ENCODE measurements around the gene MED27.
A peak's percentile ranks its signal among the peaks of the same experiment; 100 is the strongest.

The MED27 gene

GRCh38 chr9:131994364-131995125 lies 85.1 kb downstream of the MED27 start:
- DNase-seq: no peak

- no peak for DNase-seq
These were observed 86.6 kb downstream of the MED27 start for GRCh38 chr9:131992906-131993657.

DNA sequence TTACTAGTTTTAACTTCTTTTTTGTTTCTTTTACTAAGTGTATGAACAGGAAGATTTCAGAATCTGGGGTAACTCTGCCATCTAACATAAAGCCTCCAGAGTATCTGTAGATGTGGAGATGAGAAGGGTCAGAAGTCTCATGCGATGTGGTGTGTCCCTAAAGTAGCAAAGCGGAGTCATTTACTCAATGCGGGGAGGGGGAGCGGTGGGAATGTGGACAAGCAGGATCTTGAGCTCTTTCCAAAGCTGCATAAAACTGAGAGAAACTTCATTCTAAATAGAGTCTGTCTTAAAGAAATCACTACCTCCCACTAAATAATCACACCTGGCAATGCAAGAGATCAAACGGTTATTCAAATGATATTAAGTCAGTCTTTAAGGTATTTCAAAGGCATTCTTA lies 92.4 kb downstream of the MED27 start:
- no peak for DNase-seq

- no peak for DNase-seq
These were observed 93.1 kb downstream of the MED27 start for GRCh38 chr9:131986576-131986975.

GRCh38 chr9:131986089-131986488 lies 93.6 kb downstream of the MED27 start:
- no peak for DNase-seq

GRCh38 chr9:131984564-131984963 lies 95.1 kb downstream of the MED27 start:
- no peak for DNase-seq

GRCh38 chr9:131982671-131983239 lies 96.9 kb downstream of the MED27 start:
- DNase-seq: no peak

DNA sequence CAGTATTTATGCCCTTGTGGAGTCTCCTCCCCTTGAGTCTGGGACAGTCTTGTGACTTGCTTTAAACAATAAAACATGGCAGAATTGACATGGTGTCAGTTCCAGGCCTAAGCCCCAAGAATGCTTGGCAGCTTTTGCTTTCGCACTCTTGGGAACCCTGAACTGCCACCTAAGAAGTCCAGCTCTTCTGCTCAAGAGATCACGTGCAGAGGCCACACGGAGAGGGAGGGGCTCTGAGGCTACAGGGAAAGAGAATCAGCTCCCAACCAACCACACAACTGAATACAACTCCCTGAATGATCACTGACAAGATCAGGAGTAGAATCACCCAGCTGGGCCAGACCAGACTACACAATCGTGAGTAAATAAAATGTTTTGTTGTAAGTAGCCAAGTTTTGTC lies 97.6 kb downstream of the MED27 start:
- DNase-seq: no peak

DNA sequence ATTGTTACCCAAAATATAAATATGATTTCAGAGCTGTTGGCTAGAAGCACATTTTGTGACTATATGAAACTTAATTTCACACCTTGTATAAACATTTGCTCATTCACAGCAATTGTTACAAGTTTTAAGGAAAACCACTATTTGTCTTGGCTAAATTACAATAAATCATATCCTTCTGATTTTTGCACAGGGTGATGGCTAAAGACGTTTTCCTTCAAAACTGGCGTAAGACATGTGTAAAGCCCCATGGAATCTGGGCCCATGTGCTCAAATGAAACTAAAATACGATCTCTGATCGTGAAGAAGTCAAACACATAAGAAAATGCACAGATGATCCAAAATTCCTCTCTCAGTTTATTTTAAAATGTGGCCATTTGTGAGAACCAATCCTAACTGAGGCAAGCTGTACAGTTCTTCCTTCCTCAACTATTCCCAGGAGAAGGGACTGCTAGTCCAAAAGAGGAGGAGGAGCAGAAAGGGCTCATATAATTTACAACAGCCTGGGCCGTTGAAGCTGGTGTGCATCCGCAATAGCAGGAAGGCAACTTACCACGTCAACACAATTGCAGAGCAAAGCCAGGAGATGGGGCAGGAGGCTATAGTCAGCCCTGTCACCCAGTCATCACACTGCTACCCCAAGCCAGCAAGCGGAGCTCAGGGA lies 98.4 kb downstream of the MED27 start:
- DNase-seq: no peak

DNA sequence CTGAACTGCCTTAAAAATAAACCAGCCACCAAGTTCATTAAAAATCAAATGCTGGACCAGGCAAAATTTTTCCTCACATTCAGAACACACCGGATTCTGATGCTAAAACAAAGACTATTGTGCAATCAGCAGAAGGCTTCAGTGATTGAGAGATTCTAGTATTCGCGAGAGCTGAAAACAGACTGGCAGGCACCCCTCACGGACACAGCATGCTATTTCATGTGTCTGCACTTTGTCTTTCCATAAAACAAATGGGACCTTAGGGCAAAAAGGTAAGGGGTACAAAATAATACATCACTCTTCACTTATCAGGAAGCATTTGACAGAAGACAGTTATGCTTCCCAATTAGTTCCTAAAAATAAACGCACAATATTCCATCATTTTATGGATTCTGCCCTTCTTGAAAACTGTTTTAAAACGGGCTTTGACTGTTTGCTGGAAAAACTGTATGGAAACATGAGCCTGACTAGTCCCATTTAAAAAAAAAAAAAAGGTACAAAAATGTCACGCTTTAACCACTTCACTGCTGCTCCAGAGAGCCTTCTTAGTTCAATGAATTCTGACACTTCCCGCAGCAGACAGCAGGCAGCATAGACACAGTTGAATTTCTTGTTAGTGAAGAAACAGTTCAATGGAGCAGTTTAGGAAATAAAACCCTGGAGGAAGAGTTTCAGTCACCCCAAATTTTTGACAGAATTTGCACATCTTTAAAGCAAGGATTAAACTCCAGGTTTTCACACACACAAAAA lies 99.2 kb downstream of the MED27 start:
- DNase-seq: no peak

DNA sequence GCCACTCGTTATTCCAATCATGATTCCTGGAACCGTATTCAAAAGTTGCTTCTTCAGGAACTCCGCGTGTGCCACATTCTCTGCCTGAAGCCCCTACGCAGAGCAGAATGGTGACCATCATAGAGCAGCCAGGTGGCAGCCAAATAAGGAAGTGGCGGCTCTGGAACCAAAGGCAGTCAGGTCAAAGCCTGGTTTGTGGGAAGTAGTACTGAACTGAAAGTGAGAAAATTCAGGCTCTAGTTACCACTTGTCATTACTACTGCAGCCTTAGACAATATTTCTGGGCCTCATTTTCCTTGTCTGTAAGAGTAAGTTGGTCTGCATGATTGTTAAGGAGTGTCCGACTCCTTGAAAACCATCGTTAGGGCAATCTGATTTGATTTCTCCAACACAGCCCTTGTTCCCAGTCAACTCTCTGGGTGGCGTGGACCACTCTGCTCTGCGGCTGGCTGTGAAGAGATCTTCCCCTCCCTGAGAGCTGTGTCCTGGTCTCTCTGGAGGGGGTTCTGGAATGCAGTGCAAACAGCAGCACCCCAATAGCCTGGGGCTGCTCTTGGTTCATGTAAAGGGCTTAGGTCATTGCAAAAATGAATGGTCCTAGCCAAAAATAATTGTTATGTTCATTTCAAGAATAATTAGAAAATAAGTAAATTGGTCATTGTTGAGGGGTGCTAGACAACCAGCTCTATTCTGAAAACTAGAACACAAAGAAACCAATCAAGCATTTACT lies 102.4 kb downstream of the MED27 start:
- DNase-seq: peak; percentile 6 to 27 (median 18)

DNA sequence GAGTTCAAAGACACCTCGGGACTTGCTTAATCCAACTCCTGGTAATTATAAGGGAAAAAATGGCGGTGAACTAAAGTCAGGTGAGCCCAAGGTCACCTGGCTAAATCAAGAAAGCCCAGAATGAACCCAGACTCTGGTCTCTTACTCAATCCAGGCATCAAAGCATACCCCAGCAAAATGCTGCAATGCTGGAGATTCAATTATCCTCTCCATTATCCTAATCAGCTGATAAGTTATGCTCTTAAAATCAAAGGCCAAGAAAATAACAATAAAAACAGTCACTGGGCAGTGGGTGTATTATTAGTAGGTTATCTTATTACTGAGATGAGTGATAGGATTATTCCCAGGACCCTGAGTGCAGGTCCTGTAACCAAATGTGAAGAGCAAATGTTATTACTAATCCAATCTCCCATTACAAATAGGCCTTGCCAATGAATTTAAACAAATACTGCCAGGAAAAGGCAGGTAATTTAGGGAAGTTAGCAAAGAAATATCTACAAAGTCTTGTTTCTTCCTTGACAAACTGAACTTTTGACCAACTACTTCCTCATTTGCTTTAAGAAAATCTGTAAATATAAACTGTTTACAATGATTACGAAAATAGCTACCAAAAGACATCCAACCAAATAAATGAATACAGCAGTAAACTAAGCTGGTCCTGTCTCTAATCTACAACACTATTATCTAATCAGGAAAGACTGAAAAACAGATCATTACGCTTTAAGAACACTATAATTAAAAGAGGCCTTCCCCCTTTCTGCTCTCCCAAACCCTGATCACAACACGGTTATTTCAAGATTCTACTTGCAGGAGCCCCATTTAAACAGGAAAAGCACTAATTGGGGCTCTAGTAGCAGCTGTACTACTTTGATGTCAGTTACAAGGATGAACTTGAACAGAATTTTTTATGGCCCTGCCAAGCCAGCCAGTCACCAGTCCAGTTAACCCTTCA lies 103.2 kb downstream of the MED27 start:
- DNase-seq: peak in 2 of 4 experiments; percentile 49 to 50

DNA sequence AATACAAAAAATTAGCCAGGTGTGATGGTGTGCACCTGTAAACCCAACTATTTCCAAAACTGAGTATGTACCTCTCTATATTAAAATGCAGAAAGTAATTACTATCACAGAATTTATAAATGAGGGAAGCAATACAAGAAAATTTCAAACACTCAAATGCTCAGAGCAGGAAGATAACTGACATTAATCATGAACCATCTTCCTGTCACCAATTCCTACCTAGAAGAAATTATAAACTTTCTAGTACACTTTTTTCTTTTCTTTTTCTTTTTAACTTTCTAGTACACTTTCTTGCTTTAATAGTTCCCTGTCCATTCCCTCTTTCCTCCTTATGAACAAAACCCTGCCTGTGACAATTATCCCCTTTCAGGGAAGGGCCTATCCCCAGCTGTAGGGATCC lies 106.8 kb downstream of the MED27 start:
- DNase-seq: no peak

GRCh38 chr9:131971482-131972074 lies 108.1 kb downstream of the MED27 start:
- DNase-seq: no peak

DNA sequence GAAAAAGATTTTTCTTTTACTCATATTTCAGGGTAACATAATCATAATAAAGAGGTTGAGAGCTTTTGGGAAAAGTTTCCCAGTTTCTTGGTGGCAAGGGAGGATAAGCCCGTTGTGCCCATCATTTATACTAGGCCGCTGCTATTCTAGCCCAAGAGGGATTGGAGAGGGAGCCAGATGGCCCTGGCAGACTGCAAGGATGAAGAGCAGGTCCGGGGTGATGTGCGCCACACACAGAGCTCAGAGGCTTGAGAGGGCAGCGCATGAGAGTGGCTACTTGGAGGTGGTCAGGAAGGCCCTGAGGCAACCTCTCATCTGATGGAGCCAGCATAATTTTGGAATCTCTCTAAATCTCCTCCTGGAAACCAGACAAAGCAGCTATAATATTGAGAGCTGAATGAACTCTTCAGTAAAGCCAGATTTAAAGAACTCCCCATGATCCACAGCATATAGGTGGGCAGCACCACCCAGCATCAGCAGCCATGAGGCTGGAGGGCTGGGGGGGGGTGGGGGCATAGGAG lies 110.1 kb downstream of the MED27 start:
- no peak for DNase-seq

GRCh38 chr9:131968632-131969031 lies 111.0 kb downstream of the MED27 start:
- no peak for DNase-seq

DNA sequence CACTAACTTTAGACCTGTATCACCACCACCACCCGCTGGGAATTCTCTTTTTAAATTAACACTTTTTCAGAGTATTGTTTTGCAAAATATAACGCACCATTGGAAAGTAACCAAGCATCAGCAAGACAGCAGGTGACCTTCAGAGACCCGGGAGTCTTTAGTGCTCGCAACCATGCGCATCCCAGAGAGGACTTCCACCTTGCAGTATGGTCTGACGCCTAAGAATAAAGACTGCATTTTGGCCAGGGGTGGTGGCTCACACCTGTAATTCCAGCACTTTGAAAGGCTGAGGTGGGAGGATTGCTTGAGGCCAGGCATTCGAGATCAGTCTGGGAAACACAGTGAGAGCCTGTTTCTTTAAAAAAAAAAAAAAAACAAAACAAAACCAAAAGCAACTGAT lies 113.8 kb downstream of the MED27 start:
- no peak for DNase-seq

GRCh38 chr9:131965103-131965502 lies 114.6 kb downstream of the MED27 start:
- no peak for DNase-seq

DNA sequence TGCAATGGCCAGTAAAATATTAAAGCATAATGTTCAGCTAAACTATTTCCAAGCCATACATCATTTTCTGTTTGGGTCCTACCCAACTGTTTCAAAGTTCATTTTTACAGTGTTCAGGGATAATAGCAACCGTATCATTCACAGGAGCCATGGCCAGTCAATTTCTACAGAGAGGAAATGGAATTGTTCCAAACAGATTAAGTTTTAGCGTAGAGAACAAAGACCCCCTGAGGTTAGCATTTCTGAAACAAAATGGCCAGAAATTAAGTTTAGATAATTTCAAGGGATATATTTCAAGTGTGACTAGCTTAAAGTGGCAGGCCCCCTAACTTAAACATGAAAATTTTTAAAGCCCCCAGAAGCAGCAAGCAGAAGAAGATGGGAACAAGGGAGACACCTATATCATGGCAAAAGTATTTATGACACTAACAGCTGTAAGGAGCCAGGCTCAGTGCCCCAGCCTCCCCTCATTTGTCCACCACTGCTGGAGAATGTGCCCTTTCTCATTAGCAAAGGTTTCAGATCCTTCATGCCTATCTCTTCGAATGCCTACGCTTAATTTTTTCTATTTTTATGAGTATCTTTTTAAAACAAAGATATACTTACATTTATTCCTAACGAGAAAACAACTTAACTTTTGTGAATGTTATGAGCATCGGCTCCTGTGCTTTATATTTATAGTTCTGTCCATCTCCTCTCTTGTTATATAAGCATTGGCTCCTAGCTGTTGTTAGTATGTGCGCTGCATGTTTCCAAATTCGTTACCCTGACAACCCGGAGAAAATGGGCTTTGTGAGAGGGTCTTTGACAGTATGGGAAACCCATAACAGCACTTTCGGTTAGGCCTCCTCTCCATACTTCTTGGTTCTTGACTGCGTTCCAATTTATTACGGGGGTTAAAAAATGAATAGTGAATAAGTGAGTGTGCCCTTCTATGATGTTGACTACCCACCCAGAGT lies 116.3 kb downstream of the MED27 start:
- DNase-seq: no peak
